Keratinocyte (primary cell): Measurements from ENCODE around the gene IRF6.

Experiments used
- CTCF ChIP-seq, 3 experiments: IDR thresholded peaks in 1 of 3; conservative IDR thresholded peaks in 1 of 3; optimal IDR thresholded peaks in 1 of 3; 2 replicates in 2 of 3; 3 replicates in 1 of 3; pipeline versions ENCODE3 to v1.5.1; 2011; ENCODE audit warnings: low read length in 3 of 3, mild to moderate bottlenecking in 3 of 3, moderate library complexity in 2 of 3, control low read depth in 1 of 3, inconsistent platforms in 1 of 3; ENCODE audit not compliant: insufficient read depth in 2 of 3; ENCODE audit errors: extremely low read depth in 1 of 3
- EZH2 ChIP-seq: IDR thresholded peaks from one replicate; pipeline ENCODE4 v1.6.1; 2012; ENCODE audit warnings: inconsistent platforms, mild to moderate bottlenecking, low read length, moderate library complexity

GRCh38 chr1:209819058-209819457 lies 13.1 kb upstream of the IRF6 start:
- TF ChIP-seq CTCF (optimal IDR thresholded peaks at IDR 0.05 in 1 of 3, IDR thresholded peaks at IDR 0.05 in 1 of 3, conservative IDR thresholded peaks at IDR 0.05 in 1 of 3; ENCODE audit: extremely low read depth in 1 of 3, insufficient read depth in 2 of 3, low read length in 3 of 3) (no peak), EZH2 (no peak)
